Neural cell (in vitro differentiated cells): ENCODE measurements around the gene ADARB2. TPM values are rescaled to one million over a fixed set of nuclear protein-coding genes. Genes with fewer than 3 reads are reported as not detected.

Experiments used
- H2AFZ ChIP-seq: fragments of 200-600, 300-800 bp; sonication (generic), shearing (Covaris generic); 2 replicates; pipeline ENCODE4 v1.6.0; 2014; ENCODE audit warnings: low read depth, mild to moderate bottlenecking, antibody characterized with exemption, low read length, moderate library complexity
- H3F3A ChIP-seq: fragments of 200-600 bp; shearing (Covaris generic); 2 replicates; pipeline ENCODE4 v1.6.1; 2016; ENCODE audit warnings: mild to moderate bottlenecking, moderate library complexity, mixed read lengths, antibody characterized with exemption, low read length; ENCODE audit not compliant: insufficient read depth, poor library complexity, severe bottlenecking
- H3K27ac ChIP-seq: fragments of 200-600, 300-800 bp; sonication (generic), shearing (Covaris generic); 2 replicates; pipeline ENCODE4 v1.5.1; 2014; ENCODE audit warnings: mild to moderate bottlenecking, low read length, moderate library complexity
- H3K27me3 ChIP-seq: fragments of 300-800, 200-600 bp; sonication (generic), shearing (Covaris generic); 2 replicates; pipeline ENCODE4 v1.6.0; 2014; ENCODE audit warnings: mild to moderate bottlenecking, low read depth, low read length, moderate library complexity; ENCODE audit not compliant: insufficient read depth
- H3K36me3 ChIP-seq: fragments of 300-800, 200-600 bp; sonication (generic), shearing (Covaris generic); 2 replicates; pipeline ENCODE4 v1.5.1; 2014; ENCODE audit warnings: mild to moderate bottlenecking, antibody characterized with exemption, low read length, moderate library complexity; ENCODE audit not compliant: insufficient read depth
- H3K4me2 ChIP-seq: fragments of 300-800, 200-600 bp; sonication (generic), shearing (Covaris generic); 2 replicates; pipeline ENCODE4 v1.6.0; 2014; ENCODE audit warnings: mild to moderate bottlenecking, low read length
- H3K4me3 ChIP-seq: fragments of 300-800, 200-600 bp; sonication (generic), shearing (Covaris generic); 2 replicates; pipeline ENCODE4 v1.5.1; 2014; ENCODE audit warnings: mild to moderate bottlenecking, low read length, moderate library complexity
- H3K79me2 ChIP-seq: fragments of 200-600 bp; shearing (Covaris generic); replicated peaks from 2 replicates; pipeline ENCODE4 v1.6.0; 2014; ENCODE audit warnings: mild to moderate bottlenecking, low read length, moderate library complexity; ENCODE audit not compliant: insufficient read depth
- H3K9ac ChIP-seq: fragments of 300-800, 200-600 bp; sonication (generic), shearing (Covaris generic); 2 replicates; pipeline ENCODE4 v1.6.1; 2016; ENCODE audit warnings: mild to moderate bottlenecking, low read length, mixed read lengths
- H3K9me2 ChIP-seq: fragments of 200-600 bp; shearing (Covaris generic); 2 replicates; pipeline ENCODE4 v1.6.1; 2016; ENCODE audit warnings: mild to moderate bottlenecking, low read length, mixed read lengths; ENCODE audit not compliant: insufficient read depth
- H3K9me3 ChIP-seq: fragments of 200-600, 300-800 bp; sonication (generic), shearing (Covaris generic); 2 replicates; pipeline ENCODE4 v1.6.1; 2016; ENCODE audit warnings: mild to moderate bottlenecking, mixed run types, low read length, moderate library complexity, mixed read lengths
- H4K20me1 ChIP-seq: fragments of 200-600 bp; shearing (Covaris generic); 2 replicates; pipeline ENCODE4 v1.6.1; 2016; ENCODE audit warnings: mild to moderate bottlenecking, mixed run types; ENCODE audit not compliant: insufficient read depth
- CTCF ChIP-seq: fragments of 450-650 bp; IDR thresholded peaks from 2 replicates; pipeline ENCODE4 v1.5.1; 2014; ENCODE audit warnings: antibody characterized with exemption, mild to moderate bottlenecking, moderate library complexity; ENCODE audit not compliant: poor library complexity, severe bottlenecking
- EP300 ChIP-seq: fragments of 450-650 bp; conservative IDR thresholded peaks from 2 replicates; pipeline ENCODE4 v1.6.1; 2014; ENCODE audit warnings: antibody characterized with exemption, mild to moderate bottlenecking, moderate library complexity; ENCODE audit not compliant: poor library complexity, severe bottlenecking
- EZH2 ChIP-seq: fragments of 200-600, 300-800 bp; shearing (Covaris generic), sonication (generic); IDR thresholded peaks from 2 replicates; pipeline ENCODE4 v1.6.1; 2014; ENCODE audit warnings: antibody characterized with exemption, low read length, borderline replicate concordance, mild to moderate bottlenecking; ENCODE audit not compliant: insufficient read depth, poor library complexity, severe bottlenecking
- MXI1 ChIP-seq: fragments of 450-650 bp; conservative IDR thresholded peaks from 2 replicates; pipeline ENCODE4 v1.6.1; 2014; ENCODE audit warnings: antibody characterized with exemption, mild to moderate bottlenecking; ENCODE audit not compliant: poor library complexity, severe bottlenecking
- POLR2AphosphoS5 ChIP-seq: IDR thresholded peaks from 2 replicates; pipeline ENCODE4 v1.6.1; 2012
- RAD21 ChIP-seq: fragments of 450-650 bp; conservative IDR thresholded peaks from 2 replicates; pipeline ENCODE4 v1.6.1; 2014; ENCODE audit warnings: antibody characterized with exemption, mild to moderate bottlenecking, moderate library complexity
- REST ChIP-seq: IDR thresholded peaks from 2 replicates; pipeline ENCODE4 v1.6.1; 2012; ENCODE audit warnings: borderline replicate concordance
- SMC3 ChIP-seq: fragments of 450-650 bp; conservative IDR thresholded peaks from 2 replicates; pipeline ENCODE4 v1.6.1; 2014; ENCODE audit warnings: antibody characterized with exemption, mild to moderate bottlenecking, moderate library complexity; ENCODE audit not compliant: poor library complexity
- TAF1 ChIP-seq: IDR thresholded peaks from 2 replicates; pipeline ENCODE4 v1.6.1; 2012; ENCODE audit warnings: low read depth
- polyA plus RNA-seq: library from polyadenylated mRNA; depleted of rRNA; stranded (reverse); fragments of >200 nt; gene quantifications from 2 replicates; pipeline ENCODE4 v1.2.3, GENCODE V29; 2014

ADARB2 gene
- polyA plus RNA-seq, 1 donor from 2014 or later: 3.6 TPM

GRCh38 chr10:1752153-1752552 lies 14.8 kb upstream of the ADARB2 start:
- H3F3A ChIP-seq: no peaks in the 10 kb centered on the region
- TF ChIP-seq REST: no peak
- H3K79me2 ChIP-seq: no peaks in the 10 kb centered on the region
- no peaks in the 10 kb centered on the region for H3K27me3 ChIP-seq
- H3K4me2 ChIP-seq: no peak overlapping the region
- H2AFZ ChIP-seq: no peak overlapping the region
- H3K9me2 ChIP-seq: no peaks in the 10 kb centered on the region
- no peak overlapping the region for H3K4me3 ChIP-seq
- H4K20me1 ChIP-seq: no peaks in the 10 kb centered on the region
- no peaks in the 10 kb centered on the region for H3K36me3 ChIP-seq
- no peak overlapping the region for H3K27ac ChIP-seq
- H3K9ac ChIP-seq: no peak overlapping the region
- peaks cover 4% of the 10 kb centered on the region for H3K9me3 ChIP-seq

GRCh38 chr10:1747590-1748157 lies 10.3 kb upstream of the ADARB2 start:
- no peak overlapping the region for H3K4me3 ChIP-seq
- no peak overlapping the region for H3K4me2 ChIP-seq
- H3K9ac ChIP-seq: no peak overlapping the region
- no peak for TF ChIP-seq MXI1
- no peak for TF ChIP-seq TAF1
- no peak for TF ChIP-seq EP300
- no peak for TF ChIP-seq CTCF
- TF ChIP-seq REST: no peak
- no peak for TF ChIP-seq POLR2AphosphoS5
- TF ChIP-seq EZH2: no peak
- TF ChIP-seq RAD21: no peak
- TF ChIP-seq SMC3: no peak
- no peaks in the 10 kb centered on the region for H3K36me3 ChIP-seq
- H3K9me2 ChIP-seq: no peaks in the 10 kb centered on the region
- no peaks in the 10 kb centered on the region for H3K27me3 ChIP-seq
- H3K9me3 ChIP-seq: peaks cover 3% of the 10 kb centered on the region
- no peak overlapping the region for H3K27ac ChIP-seq
- no peaks in the 10 kb centered on the region for H4K20me1 ChIP-seq
- no peaks in the 10 kb centered on the region for H3K79me2 ChIP-seq
- no peaks in the 10 kb centered on the region for H3F3A ChIP-seq
- H2AFZ ChIP-seq: no peak overlapping the region
